HG02981 (cell line): ENCODE measurements around the gene SLC43A3.
"Not testable (repeated sequence)": the region's sequence is repeated elsewhere in the genome, so short reads cannot be mapped to it uniquely, and the experiment has no call there.

Experiments
- ATAC-seq: cut with Tn5 transposase; IDR thresholded peaks from one replicate; pipeline ENCODE4 v1.9.1; 2021; ENCODE audit warnings: mild to moderate bottlenecking, moderate library complexity; ENCODE audit not compliant: unreplicated experiment

The SLC43A3 gene

GRCh38 chr11:57460022-57460757 is 33.3 kb upstream of the SLC43A3 start, which contains the start of gene RTN4RL2:
TSS of gene RTN4RL2 (plus strand) at chr11:57460528. CDS start at chr11:57460866, 338 bp downstream.
- ATAC-seq, result peak; percentile 36

GRCh38 chr11:57459164-57460021 is 32.5 kb upstream of the SLC43A3 start:
- no peak for ATAC-seq

GRCh38 chr11:57458410-57459163 is 31.7 kb upstream of the SLC43A3 start:
- no peak for ATAC-seq

- no peak for ATAC-seq
Observed at GRCh38 chr11:57458060-57458409, 31.1 kb upstream of the SLC43A3 start.

GRCh38 chr11:57457643-57458023 is 30.7 kb upstream of the SLC43A3 start:
- peak; percentile 11 for ATAC-seq

- peak; percentile 48 for ATAC-seq
Observed at GRCh38 chr11:57456960-57457642, 30.2 kb upstream of the SLC43A3 start.

- ATAC-seq, result no peak
Observed at GRCh38 chr11:57453543-57454177, 26.7 kb upstream of the SLC43A3 start.

- ATAC-seq, result no peak
Observed at GRCh38 chr11:57446055-57446454, 19.1 kb upstream of the SLC43A3 start.

GRCh38 chr11:57445122-57445394 is 18.1 kb upstream of the SLC43A3 start:
- not testable (repeated sequence) for ATAC-seq

- ATAC-seq, result no peak
Observed at GRCh38 chr11:57444362-57445121, 17.6 kb upstream of the SLC43A3 start.

- no peak for ATAC-seq
Observed at GRCh38 chr11:57440744-57441414, 14.0 kb upstream of the SLC43A3 start.

GRCh38 chr11:57439786-57440185 is 12.9 kb upstream of the SLC43A3 start:
- no peak for ATAC-seq

GRCh38 chr11:57438345-57439285 is 11.7 kb upstream of the SLC43A3 start:
- ATAC-seq, result no peak

- no peak for ATAC-seq
Observed at GRCh38 chr11:57436031-57436430, 9.1 kb upstream of the SLC43A3 start.

- ATAC-seq, result no peak
Observed at GRCh38 chr11:57434640-57435546, 8.0 kb upstream of the SLC43A3 start.

- ATAC-seq, result no peak
Observed at GRCh38 chr11:57432714-57433163, 5.8 kb upstream of the SLC43A3 start.

- no peak for ATAC-seq
Observed at GRCh38 chr11:57432149-57432561, 5.2 kb upstream of the SLC43A3 start.
